ENCODE data around the gene PCDH7.

GRCh38 chr4:30716681-30717207 is 3.4 kb upstream of the PCDH7 start:
- TF ChIP-seq SREBF2 (IDR thresholded peaks at IDR 0.05), result no peak
- no peak for TF ChIP-seq CTCF (IDR thresholded peaks at IDR 0.05)
